Natural killer cell (primary cell): ENCODE measurements around the gene RHOV. TPM values are rescaled to one million over a fixed set of nuclear protein-coding genes. Genes with fewer than 3 reads are reported as not detected.

Experiments
- ATAC-seq, 3 donors: fragments of 150-1000 bp in 2 of 3; fragments of 200-7000 bp in 1 of 3; cut with Tn5 transposase; 1 replicate in 1 of 3; 2 replicates in 2 of 3; pipeline ENCODE4 v1.10.0; 2021; ENCODE audit warnings: mild to moderate bottlenecking in 2 of 3, moderate library complexity in 2 of 3
- DNase-seq, 2 donors: peaks; one replicate each; pipeline versions ENCODE4 v3.0.0 to v3.0.0-alpha.2; 2013 to 2021; ENCODE audit warnings: mixed read lengths in 1 of 2
- H3K27ac ChIP-seq: one replicate; pipeline ENCODE4 v1.5.1; 2013; ENCODE audit warnings: mild to moderate bottlenecking, low read length
- H3K27me3 ChIP-seq: one replicate; pipeline ENCODE4 v1.6.1; 2013; ENCODE audit warnings: low read length; ENCODE audit not compliant: control insufficient read depth, insufficient read depth
- H3K36me3 ChIP-seq: one replicate; pipeline ENCODE4 v1.6.1; 2013; ENCODE audit warnings: low read length; ENCODE audit not compliant: control insufficient read depth, insufficient read depth
- H3K4me1 ChIP-seq: one replicate; pipeline ENCODE4 v1.6.1; 2013; ENCODE audit warnings: low read length; ENCODE audit not compliant: control insufficient read depth, insufficient read depth
- H3K4me3 ChIP-seq: one replicate; pipeline ENCODE4 v1.5.1; 2013; ENCODE audit warnings: low read length
- H3K9me3 ChIP-seq: one replicate; pipeline ENCODE4 v1.6.1; 2013; ENCODE audit warnings: low read length; ENCODE audit not compliant: control insufficient read depth, insufficient read depth
- H3K27ac Mint-ChIP-seq, 2 donors: one replicate each; pipeline ENCODE4 v1.8.0; 2022; ENCODE audit warnings: mild to moderate bottlenecking in 2 of 2, mixed read lengths in 2 of 2, moderate library complexity in 1 of 2
- H3K27me3 Mint-ChIP-seq, 2 donors: one replicate each; pipeline ENCODE4 v1.8.0; 2022; ENCODE audit warnings: low read depth in 2 of 2, mixed read lengths in 2 of 2
- H3K36me3 Mint-ChIP-seq: one replicate; pipeline ENCODE4 v1.8.0; 2022; ENCODE audit warnings: mixed read lengths
- H3K4me1 Mint-ChIP-seq, 2 donors: one replicate each; pipeline ENCODE4 v1.8.0; 2022; ENCODE audit warnings: mixed read lengths in 2 of 2
- H3K4me3 Mint-ChIP-seq: one replicate; pipeline ENCODE4 v1.8.0; 2022; ENCODE audit warnings: mild to moderate bottlenecking, moderate library complexity, mixed read lengths
- H3K9me3 Mint-ChIP-seq, 2 donors: one replicate each; pipeline ENCODE4 v1.8.0; 2022; ENCODE audit warnings: mixed read lengths in 2 of 2
- CTCF ChIP-seq: fragments of 200-600 bp; IDR thresholded peaks from one replicate; pipeline ENCODE4 v1.8.0; 2022; ENCODE audit warnings: antibody characterized with exemption
- WGBS: methylation state at CpG from one replicate; pipeline ENCODE4 v1.1.7; 2013; ENCODE audit warnings: missing lambda C conversion rate; ENCODE audit not compliant: insufficient coverage; 5-methylcytosine and 5-hydroxymethylcytosine counted together
- intact Hi-C: fragments of 100-400 bp; cut with micrococcal nuclease; formaldehyde crosslinking; loops from one replicate; pipeline ENCODE4 v1.14.2; 2022
- total RNA-seq, 4 donors: library from RNA; stranded (reverse); fragments of 120-200 nt in 1 of 4; gene quantifications; one replicate each; pipeline versions ENCODE4 v1.2.3 to v1.2.4, GENCODE V29; 2013 to 2022

Gene RHOV
- total RNA-seq, 3 donors from 2014 or later (not counting 1 experiment from before 2014, with no cell fraction given), result not detected

GRCh38 chr15:40894681-40895448, 20.8 kb upstream of the RHOV start:
- intact Hi-C loops, result loop anchor here (1.0 to 10.0 kb wide), 4 partner anchors 38 to 330 kb away; partner anchors contain the start of genes CCDC32 and RPUSD2
- 3% methylated on average over 32 of the region's 33 CpGs for WGBS
- H3K27me3 Mint-ChIP-seq, result peaks cover 0 to 5% of the 10 kb centered on the region in 2 donors
- Histone ChIP-seq H3K9me3 (no peaks in the 10 kb centered on the region), H3K4me3 (peak overlapping the region; percentile 73), H3K27me3 (no peaks in the 10 kb centered on the region), H3K36me3 (peaks cover 28% of the 10 kb centered on the region), H3K27ac (peak overlapping the region; percentile 81), H3K4me1 (peaks cover 30% of the 10 kb centered on the region)
- DNase-seq, result peak; percentile 53 to 78
- H3K9me3 Mint-ChIP-seq, result no peaks in the 10 kb centered on the region
- H3K4me1 Mint-ChIP-seq, result peaks cover 37 to 44% of the 10 kb centered on the region in 2 donors
- no peaks in the 10 kb centered on the region for H3K36me3 Mint-ChIP-seq
- peak overlapping the region; percentile 98 for H3K27ac Mint-ChIP-seq
- ATAC-seq, result peak; percentile 42 to 69 (median 53)
- peak overlapping the region; percentile 100 for H3K4me3 Mint-ChIP-seq
- no peak for TF ChIP-seq CTCF

GRCh38 chr15:40893733-40894680, 20.0 kb upstream of the RHOV start, which contains the start of gene VPS18:
TSS of gene VPS18 (plus strand) at chr15:40894450. CDS start at chr15:40894769, 319 bp downstream.
- peaks cover 37 to 44% of the 10 kb centered on the region in 2 donors for H3K4me1 Mint-ChIP-seq
- peak within 1 kb of the TSS; percentile 81 for H3K27ac ChIP-seq
- ATAC-seq, result peak; percentile 96 to 99 (median 97)
- H3K27me3 ChIP-seq, result no peaks in the 10 kb centered on the region
- H3K36me3 ChIP-seq, result peaks cover 19% of the 10 kb centered on the region
- TF ChIP-seq CTCF, result peak; percentile 91
- WGBS, result 6% methylated on average over 55 of the region's 55 CpGs
- peak within 1 kb of the TSS; percentile 73 for H3K4me3 ChIP-seq
- DNase-seq, result peak; percentile 99
- H3K4me1 ChIP-seq, result peaks cover 30% of the 10 kb centered on the region
- H3K36me3 Mint-ChIP-seq, result no peaks in the 10 kb centered on the region
- H3K9me3 ChIP-seq, result no peaks in the 10 kb centered on the region
- H3K9me3 Mint-ChIP-seq, result no peaks in the 10 kb centered on the region
- H3K27me3 Mint-ChIP-seq, result peaks cover 0 to 5% of the 10 kb centered on the region in 2 donors
- intact Hi-C loops, result loop anchor here (1.0 to 10.0 kb wide), 4 partner anchors 37 to 329 kb away; partner anchors contain the start of genes CCDC32 and RPUSD2
- peak within 1 kb of the TSS; percentile 98 for H3K27ac Mint-ChIP-seq
- peak within 1 kb of the TSS; percentile 100 for H3K4me3 Mint-ChIP-seq

GRCh38 chr15:40893019-40893670, 19.1 kb upstream of the RHOV start:
- H3K9me3 Mint-ChIP-seq, result no peaks in the 10 kb centered on the region
- 77% methylated on average over 22 of the region's 22 CpGs for WGBS
- H3K36me3 Mint-ChIP-seq, result no peaks in the 10 kb centered on the region
- DNase-seq (peak in 1 of 2 donors; percentile 32), ATAC-seq (no peak)
- Histone ChIP-seq H3K27me3 (no peaks in the 10 kb centered on the region), H3K4me3 (no peak overlapping the region), H3K36me3 (peaks cover 14% of the 10 kb centered on the region), H3K27ac (no peak overlapping the region), H3K4me1 (peaks cover 30% of the 10 kb centered on the region), H3K9me3 (no peaks in the 10 kb centered on the region)
- H3K27ac Mint-ChIP-seq, result peak overlapping the region; percentile 98
- TF ChIP-seq CTCF, result no peak
- H3K27me3 Mint-ChIP-seq, result peaks cover 0 to 5% of the 10 kb centered on the region in 2 donors
- H3K4me3 Mint-ChIP-seq, result peak overlapping the region; percentile 100
- intact Hi-C loops, result loop anchor here (5.0 to 10.0 kb wide), 2 partner anchors 216 to 328 kb away; partner anchors contain the start of genes CCDC32 and RPUSD2
- peaks cover 37 to 44% of the 10 kb centered on the region in 2 donors for H3K4me1 Mint-ChIP-seq
